Stimulated activated CD8-positive, alpha-beta memory T cell treated with anti-CD3 and anti-CD28 coated beads, Interleukin-2, amount 100 ng/mL, for 1 hour (primary cell): Measurements from ENCODE around the gene SLC28A3.

Experiments
- DNase-seq, 2 donors: peaks; one replicate each; pipeline ENCODE4 v3.0.0-alpha.2; 2020; ENCODE audit warnings: low read depth in 2 of 2

Gene SLC28A3

DNA sequence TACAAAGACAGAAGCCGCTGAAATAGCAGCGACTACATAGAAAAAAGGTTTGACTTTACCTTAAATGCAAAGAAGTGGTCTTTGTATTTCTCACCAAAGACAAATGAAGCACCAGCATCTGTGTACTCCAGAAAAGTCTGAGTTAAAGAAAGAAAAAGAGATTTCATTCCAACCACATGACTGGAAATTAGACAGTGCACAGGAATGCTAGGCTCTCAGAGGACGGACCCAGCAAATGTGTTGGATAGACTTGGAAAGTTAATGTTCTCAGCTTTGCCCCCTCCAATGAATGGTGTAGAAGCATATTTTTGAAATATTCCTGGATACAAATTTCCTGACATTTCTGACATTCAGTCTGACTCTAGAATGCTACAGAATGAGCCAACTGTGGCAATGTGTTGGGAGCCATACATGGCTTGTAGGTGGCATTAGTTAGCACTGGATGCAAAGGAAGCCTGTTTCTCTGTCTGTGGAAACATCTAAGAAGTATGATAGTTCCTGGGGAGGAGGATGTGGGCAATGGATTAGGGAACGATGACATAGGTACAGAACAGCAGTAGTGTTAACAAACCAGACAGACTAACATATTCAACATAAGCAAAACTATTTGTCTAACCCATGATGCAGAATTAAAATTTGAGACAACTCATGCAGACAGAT, 43.3 kb downstream of the SLC28A3 start:
- DNase-seq: no peak

DNA sequence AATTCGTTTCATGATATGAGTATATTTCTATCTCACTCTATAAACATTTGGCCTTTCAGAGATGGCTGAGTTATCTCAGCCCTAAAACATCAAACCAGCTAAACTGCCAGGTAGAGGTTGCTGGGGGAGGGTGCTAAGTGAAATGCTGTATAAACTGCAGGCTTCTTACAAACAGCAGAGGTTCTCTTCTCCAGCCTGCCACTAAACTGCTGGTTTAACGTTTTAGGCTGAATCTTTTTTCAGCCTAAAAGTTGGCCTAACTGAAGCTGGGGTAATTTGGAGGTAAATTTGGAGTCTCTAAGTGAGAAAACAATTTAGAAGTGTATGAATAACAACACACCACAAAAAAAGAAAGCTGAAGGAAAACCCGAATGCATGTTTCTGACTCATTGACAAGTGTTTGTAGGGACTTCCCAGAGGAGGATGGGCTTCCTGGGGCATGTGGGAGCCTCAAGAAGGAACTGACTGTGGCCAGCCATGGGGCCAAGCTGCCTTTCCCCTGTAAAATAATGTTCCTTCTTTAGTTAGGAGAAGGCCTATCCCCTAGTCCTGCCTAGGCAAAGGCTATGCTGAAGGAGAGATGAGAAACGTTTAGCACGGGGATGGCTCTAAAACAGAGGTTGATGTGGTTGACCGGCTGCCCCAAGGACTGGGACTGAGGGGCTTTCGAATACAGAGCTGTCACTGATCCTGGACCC, 44.3 kb downstream of the SLC28A3 start:
- DNase-seq: no peak

GRCh38 chr9:84294241-84294950, 46.2 kb downstream of the SLC28A3 start:
- DNase-seq: no peak

DNA sequence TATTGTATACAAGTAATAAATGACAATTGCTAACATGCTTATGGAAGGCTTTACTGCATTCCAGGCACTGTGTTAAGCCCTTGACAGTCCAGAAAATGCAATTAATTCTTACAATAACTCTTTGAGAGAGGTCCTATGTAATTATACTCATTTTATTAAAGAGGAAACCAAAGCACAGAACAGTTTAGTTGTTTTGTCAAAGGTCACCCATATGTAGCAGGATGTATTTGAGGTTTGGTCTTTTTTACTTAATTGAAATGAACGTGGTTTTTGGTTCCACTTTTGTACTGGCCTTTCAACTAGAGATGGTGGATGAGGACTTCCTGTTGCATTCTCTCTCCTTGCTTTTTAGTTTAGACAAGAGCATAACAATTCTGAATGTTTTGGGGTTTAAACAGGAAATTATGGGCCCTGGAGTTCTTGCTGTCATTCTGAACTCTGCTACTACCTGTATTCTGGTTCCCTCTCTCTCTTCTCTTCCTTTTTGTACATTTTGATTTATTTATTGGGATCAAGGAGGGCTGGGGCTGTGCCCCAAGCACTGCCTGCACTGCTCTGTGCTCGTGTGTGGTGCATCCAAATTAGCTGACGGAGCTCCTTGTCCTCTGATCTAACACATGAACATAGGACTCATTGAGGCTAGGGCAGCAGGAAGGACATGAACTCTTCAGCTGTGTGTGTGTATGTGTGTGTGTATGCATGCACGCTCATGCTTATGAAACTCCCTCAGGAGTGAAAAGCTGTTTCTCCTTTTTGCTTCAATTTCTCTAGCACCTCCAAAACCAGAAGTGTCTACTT, 47.4 kb downstream of the SLC28A3 start:
- DNase-seq: no peak

DNA sequence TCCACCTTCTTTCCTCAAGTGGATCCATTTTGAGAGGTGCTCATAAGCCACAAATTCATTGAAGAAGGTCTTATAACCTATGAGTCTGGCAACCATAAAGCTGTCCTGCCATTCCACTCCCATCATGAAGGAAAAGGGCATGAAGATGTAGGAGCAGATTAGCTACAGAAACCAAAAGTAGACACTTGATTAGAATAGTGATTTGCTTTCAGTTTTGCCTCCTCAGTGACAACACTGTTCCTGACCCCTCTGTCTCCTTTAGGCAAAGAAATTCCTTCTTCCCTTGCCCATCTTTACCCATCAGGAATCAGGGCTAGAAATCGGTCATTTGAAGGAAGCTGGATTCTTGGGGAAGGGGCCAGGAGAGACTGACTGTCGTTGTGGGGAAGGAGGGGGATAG, 55.2 kb downstream of the SLC28A3 start:
- no peak for DNase-seq

DNA sequence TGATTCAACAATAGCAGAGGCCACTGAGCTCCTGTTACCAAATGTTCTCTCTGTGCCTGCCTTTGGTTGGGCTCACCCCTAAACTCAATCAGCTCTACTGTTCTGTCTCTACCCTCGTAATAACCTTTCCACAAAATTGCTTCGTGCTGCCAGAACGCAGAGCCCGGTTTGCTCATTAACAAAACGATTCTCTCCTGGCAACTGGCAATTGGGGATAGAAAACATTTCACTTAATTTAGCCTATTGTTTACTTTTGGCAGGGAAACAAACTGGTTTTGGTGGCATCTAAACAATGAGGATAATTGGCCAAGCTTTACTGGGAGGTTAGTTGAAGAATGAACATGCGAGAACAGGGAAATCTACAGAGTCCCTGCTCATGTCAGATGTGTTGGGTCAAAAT, 56.6 kb downstream of the SLC28A3 start:
- DNase-seq: no peak

DNA sequence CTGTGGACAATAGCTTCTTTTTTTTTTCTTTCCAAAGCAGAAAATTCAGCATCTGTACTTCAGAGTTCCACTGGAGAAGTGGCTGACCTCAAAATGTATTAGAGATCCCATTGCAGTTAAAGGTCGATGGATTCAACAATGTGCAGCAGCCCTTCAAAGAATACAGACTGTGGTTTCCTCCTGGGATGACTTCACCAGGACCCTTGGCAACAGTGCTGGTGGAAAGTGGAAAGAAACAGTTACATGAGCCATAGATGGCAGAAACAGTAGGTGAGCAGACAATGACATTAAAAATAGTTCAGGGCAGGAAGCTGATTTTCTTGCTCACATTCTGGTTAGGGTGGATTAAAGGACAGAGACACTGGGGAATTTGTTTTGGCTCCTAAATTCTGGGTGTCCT, 62.4 kb downstream of the SLC28A3 start:
- no peak for DNase-seq

GRCh38 chr9:84277646-84278045, 62.9 kb downstream of the SLC28A3 start:
- DNase-seq: no peak

- no peak for DNase-seq
Observed at GRCh38 chr9:84276741-84277140, 63.8 kb downstream of the SLC28A3 start.

DNA sequence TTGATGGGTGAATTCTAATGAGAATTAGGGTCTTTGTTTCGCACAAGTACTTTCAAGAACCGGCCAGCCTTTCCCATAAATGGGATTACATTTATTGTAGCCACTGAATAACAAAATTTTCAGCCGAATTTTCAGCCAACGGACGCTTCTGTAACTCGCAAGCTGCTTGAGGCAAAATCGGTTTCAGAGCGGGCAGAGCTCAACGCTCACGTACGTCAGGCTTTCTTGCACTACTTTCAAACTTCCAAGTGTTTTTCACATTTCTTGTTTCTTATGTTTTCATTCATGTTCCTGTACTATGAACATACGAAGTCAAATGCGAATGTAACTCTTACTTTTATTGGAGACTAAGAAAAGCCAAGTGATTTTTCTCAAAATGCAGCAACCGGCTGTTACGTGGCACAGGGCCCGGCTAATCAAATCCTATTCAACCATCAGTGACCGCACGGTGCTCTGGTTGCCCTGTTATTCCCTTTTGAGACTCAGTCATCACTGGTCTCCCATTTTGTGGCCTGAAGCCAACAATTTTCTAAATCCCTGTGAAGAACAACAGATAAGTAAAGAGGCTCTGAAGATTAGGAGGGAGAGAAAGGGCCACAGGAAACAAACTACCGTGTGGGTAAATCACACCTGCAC, 68.5 kb downstream of the SLC28A3 start:
- DNase-seq: no peak

GRCh38 chr9:84271531-84271900, 69.0 kb downstream of the SLC28A3 start:
- DNase-seq: no peak

DNA sequence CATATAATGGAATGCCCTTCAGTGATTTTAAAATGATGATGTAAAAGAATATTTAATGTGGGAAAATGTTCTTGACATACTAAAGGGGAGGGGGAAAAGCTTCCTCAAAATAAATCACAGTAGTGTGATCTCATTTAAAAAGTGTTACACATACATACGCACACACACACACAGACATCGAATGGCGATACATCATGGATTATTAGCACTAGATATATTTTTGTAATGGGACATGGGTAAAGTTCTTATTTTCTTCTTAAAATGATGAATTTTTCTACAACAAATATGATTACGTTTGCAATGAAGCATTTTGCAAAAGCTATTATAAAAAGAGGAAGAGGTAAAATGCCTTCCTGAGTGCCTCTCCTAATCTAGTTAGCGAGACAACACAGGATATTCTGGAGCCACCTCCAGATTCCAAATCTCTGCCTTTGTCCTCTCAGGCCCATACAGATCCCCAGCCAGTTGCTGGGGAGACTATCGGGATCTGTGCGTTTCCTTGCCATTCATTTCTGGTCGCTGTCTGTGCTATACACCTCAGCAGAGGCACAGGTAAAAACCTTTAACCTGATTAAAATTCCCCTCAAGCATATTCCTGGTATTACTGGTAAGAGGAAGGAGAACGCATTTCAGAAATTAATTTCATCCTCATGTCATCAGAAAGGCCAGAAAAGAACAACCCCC, 69.6 kb downstream of the SLC28A3 start:
- DNase-seq: no peak

GRCh38 chr9:84266087-84266561, 74.4 kb downstream of the SLC28A3 start:
- no peak for DNase-seq

DNA sequence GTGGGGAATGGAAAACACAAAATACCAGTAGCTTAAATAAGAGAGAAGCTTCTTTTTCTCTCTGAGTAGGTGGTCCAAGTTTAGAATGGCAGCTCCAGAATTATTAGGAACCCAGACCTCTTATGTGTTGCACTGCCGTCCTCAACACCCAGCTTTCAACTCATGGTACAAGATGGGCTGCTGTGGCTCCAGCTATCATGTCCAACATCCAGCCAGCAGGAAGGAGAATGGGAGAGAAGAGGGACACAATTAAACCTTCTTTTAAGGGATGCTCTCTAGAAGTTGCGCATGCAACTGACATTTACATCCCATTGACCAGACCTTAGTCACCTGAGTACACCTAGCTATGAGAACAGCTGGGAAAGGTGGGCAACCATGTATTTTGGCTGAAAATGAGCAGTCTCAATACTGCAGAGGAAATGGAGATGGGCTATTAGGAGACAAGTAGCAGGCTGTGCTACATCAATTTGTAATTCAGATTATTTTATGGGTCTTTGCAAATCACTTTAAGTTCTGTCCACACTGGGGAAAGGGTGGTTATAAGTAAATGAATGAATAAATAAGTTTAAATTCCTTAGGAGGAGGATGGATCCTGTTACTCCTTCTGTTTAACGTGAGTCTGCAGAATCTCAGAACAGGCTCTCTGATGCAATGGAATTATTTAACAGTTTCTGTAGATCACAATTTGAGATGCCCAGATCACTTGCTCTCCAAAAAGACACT, 76.1 kb downstream of the SLC28A3 start:
- no peak for DNase-seq

- no peak for DNase-seq
Observed at GRCh38 chr9:84261070-84261746, 79.3 kb downstream of the SLC28A3 start.

- DNase-seq: no peak
Observed at GRCh38 chr9:84258371-84258770, 82.2 kb downstream of the SLC28A3 start.

DNA sequence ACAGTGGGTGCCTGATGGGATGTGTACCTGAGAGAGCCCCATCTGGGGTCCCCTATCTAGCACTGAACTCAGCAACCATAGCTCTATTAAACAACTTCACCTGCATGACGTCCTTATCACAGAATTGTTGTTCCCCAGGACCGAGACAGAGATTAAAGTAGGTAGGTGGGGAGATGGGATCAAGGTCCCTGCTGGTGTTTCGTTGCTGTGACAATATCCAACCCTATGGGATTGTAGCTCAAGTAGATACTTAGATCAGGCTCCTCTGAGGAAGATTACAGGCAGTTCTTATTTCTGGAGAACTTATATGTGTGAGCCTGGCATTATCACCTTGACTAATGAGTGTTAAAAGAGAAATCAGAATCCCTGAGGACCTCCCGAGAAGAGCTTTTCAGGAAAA, 84.9 kb downstream of the SLC28A3 start:
- no peak for DNase-seq

- no peak for DNase-seq
Observed at GRCh38 chr9:84254972-84255371, 85.6 kb downstream of the SLC28A3 start.

GRCh38 chr9:84251921-84252320, 88.6 kb downstream of the SLC28A3 start:
- DNase-seq: no peak
